ENCODE results near the gene RTN4RL1.

RTN4RL1 gene

DNA sequence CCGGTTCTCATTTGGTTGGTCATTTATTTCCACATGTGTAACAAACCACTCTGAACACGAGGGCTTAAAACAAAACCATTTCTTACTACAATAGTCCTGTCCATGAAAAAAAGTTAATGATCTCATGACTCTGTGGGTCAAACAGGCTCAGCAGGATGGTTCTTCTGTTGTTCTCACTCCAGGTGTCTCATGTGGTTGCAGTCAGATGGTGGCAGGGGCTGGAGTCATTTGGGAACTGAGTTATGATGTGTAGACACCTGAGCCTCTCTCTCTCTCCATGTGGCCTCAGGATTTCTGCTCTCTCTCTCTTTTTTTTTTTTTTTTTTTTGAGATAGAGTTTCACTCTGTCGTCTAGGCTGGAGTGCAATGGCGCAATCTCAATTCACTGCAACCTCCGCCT, 55.4 kb downstream of the RTN4RL1 start:
- in situ Hi-C loops (cut with MboI; ENCODE audit: low pct_unique_long_range_greater_than_20kb, low sequenced_read_pairs) = no loop called here
- no peak for DNase-seq

DNA sequence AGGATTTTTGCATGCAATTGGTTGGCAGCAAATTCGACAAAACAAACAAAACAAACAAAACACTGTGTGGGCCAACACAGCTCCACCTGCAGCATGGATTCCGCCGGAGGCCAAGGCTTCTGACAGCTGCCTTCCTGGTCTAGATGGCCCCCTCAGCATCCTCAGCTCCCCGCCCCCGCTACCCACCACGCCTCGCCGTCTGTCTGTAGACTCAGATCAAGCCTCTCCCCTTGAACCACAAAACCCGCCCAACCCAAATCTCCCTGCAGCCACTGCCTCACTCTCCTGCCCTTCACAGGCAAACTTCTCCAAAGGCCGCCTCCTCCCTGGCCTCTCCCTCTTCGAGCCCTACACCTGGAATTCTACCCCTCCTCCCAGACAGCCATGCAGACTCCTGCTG, 57.9 kb downstream of the RTN4RL1 start:
- DNase-seq = no peak

GRCh38 chr17:1966274-1967086, 58.7 kb downstream of the RTN4RL1 start:
- in situ Hi-C loops (cut with MboI; ENCODE audit: low pct_unique_long_range_greater_than_20kb, low sequenced_read_pairs) = no loop called here
- no peak for DNase-seq

More for the DNA sequence above, 57.9 kb downstream of the RTN4RL1 start:
- in situ Hi-C loops (cut with MboI; ENCODE audit: low pct_unique_long_range_greater_than_20kb, low sequenced_read_pairs) = no loop called here

GRCh38 chr17:1965556-1966273, 59.4 kb downstream of the RTN4RL1 start:
- no peak for DNase-seq
- in situ Hi-C loops (cut with MboI; ENCODE audit: low pct_unique_long_range_greater_than_20kb, low sequenced_read_pairs) = no loop called here

- DNase-seq = no peak
- in situ Hi-C loops (cut with MboI; ENCODE audit: low pct_unique_long_range_greater_than_20kb, low sequenced_read_pairs) = no loop called here
Observed at GRCh38 chr17:1963250-1963649, 61.9 kb downstream of the RTN4RL1 start.

DNA sequence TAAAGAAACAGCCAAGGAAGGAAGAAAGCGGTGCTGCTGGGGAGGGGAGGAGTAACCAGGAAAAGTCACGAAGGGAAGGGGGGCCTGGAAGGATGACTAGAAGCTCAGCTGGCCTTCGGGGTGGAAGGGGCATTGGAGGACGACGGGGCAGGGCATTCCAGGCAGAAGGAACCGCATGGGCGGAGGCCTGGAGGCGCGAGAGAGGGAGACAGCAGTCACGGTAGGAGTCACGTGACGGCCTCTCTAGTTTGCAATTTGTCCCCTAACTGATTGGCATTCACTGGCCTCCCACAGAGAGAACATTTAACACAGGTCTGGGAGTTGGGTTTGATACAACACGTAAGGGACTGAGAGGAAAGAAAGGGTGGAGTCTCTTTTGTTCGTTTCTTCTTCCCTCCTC, 63.9 kb downstream of the RTN4RL1 start:
- no peak for DNase-seq
- in situ Hi-C loops (cut with MboI; ENCODE audit: low pct_unique_long_range_greater_than_20kb, low sequenced_read_pairs) = no loop called here

- no peak for DNase-seq
- in situ Hi-C loops (cut with MboI; ENCODE audit: low pct_unique_long_range_greater_than_20kb, low sequenced_read_pairs) = no loop called here
Observed at GRCh38 chr17:1960545-1960912, 64.6 kb downstream of the RTN4RL1 start.

GRCh38 chr17:1959871-1960544, 65.1 kb downstream of the RTN4RL1 start:
- in situ Hi-C loops (cut with MboI; ENCODE audit: low pct_unique_long_range_greater_than_20kb, low sequenced_read_pairs) = no loop called here

DNA sequence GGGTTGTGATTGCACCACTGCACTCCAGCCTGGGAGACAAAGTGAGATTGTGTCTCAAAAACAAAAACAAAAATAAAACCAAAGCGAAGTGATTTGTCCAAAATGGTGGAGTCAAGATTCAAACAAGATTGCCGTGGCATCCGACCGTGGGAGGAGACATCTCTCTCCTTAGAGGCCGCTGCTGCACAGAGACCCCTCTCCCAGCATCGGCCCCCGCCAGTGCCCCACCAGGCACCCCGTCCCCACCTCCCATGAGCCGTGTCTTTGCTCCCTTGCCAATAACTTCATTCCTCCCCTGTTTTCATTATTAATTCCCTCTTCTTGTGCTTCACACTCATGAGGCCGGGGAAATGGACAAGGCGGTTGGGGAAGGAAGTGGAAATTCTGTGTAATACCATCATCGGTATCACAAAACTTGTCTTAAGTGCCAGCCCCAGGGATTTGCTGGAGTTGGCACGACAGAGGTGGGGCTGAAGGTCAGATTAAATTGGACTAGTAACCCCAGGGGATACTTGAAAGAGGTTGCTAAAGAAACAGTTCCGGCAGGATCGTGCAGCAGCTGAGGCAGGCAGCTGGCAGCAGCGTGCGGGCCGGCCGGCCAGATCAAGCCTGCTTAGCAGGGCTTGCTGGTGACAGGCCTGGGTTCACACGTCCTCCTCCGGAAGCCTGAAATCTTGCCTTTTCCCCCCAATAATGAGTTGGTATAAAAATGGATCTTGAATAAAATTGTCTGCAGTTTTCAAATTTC, 66.8 kb downstream of the RTN4RL1 start:
- in situ Hi-C loops (cut with MboI; ENCODE audit: low pct_unique_long_range_greater_than_20kb, low sequenced_read_pairs) = no loop called here
- DNase-seq = no peak

More at GRCh38 chr17:1959871-1960544, 65.1 kb downstream of the RTN4RL1 start:
- DNase-seq = no peak

GRCh38 chr17:1957037-1957436, 68.1 kb downstream of the RTN4RL1 start:
- no peak for DNase-seq
- in situ Hi-C loops (cut with MboI; ENCODE audit: low pct_unique_long_range_greater_than_20kb, low sequenced_read_pairs) = no loop called here

GRCh38 chr17:1956134-1956533, 69.0 kb downstream of the RTN4RL1 start:
- in situ Hi-C loops (cut with MboI; ENCODE audit: low pct_unique_long_range_greater_than_20kb, low sequenced_read_pairs) = no loop called here
- no peak for DNase-seq

- no peak for DNase-seq
Observed at GRCh38 chr17:1953831-1954230, 71.3 kb downstream of the RTN4RL1 start.

DNA sequence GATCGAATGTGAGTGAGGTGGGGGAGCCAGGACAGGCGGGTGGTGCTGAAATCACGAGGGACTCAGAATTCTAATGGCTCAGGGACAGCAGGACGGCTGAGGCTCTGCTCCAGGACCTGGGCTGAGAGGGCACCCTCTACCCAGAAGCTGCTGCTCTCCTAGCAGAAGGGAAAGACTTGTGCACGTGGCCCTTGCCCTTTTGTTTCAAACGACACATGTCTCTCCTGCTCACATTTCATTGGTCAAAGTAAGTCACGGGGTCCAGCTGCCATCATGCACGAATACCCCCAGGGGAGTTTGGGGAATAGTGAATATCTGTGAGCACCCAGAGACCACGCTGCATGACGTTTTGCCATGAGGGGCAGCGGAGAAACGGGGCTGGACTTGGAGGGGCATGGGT, 73.2 kb downstream of the RTN4RL1 start:
- in situ Hi-C loops (cut with MboI; ENCODE audit: low pct_unique_long_range_greater_than_20kb, low sequenced_read_pairs) = no loop called here
- DNase-seq = no peak

More at GRCh38 chr17:1953831-1954230, 71.3 kb downstream of the RTN4RL1 start:
- in situ Hi-C loops (cut with MboI; ENCODE audit: low pct_unique_long_range_greater_than_20kb, low sequenced_read_pairs) = no loop called here

GRCh38 chr17:1949754-1950153, 75.4 kb downstream of the RTN4RL1 start:
- no peak for DNase-seq
- in situ Hi-C loops (cut with MboI; ENCODE audit: low pct_unique_long_range_greater_than_20kb, low sequenced_read_pairs) = no loop called here

- in situ Hi-C loops (cut with MboI; ENCODE audit: low pct_unique_long_range_greater_than_20kb, low sequenced_read_pairs) = no loop called here
- no peak for DNase-seq
Observed at GRCh38 chr17:1948517-1948825, 76.7 kb downstream of the RTN4RL1 start.

DNA sequence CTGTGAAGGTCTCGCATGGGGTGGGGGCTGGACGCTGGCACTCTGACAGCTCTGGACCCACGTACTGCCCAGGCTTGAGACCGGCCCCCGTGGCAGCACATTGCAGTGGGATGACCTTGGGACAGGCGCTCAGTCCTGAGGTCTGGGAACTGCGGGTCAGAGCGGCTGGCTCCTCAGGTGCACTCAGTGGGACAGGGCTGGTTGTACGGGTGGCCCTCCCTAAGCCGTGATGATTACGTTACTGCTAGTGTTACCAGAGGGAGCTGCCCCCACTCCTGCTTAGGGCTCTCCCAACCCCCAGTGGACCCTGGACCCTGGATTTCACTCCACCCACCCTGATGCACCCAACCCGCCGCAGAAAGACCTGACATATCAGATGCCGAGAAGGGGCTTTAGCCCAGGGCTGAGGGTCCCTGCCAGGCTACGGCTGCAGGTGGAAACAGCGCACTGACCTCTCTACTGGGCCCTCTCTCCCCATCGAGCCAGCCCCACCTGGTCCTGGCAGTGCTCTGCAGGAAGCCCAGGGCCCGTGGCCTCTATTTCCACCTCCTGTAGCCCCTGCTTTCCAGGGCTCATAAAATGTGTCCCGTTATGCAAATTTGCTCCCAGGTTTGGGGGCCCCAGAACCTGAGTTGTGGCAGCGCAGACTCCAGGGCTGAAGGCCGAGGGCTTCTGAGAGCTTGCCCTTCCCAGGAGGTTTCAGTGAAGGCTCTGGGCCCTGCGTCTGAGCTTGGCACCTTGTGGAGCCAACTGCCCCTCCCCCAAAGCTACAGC, 77.2 kb downstream of the RTN4RL1 start:
- in situ Hi-C loops (cut with MboI; ENCODE audit: low pct_unique_long_range_greater_than_20kb, low sequenced_read_pairs) = no loop called here
- no peak for DNase-seq

GRCh38 chr17:1947229-1947742, 77.8 kb downstream of the RTN4RL1 start:
- in situ Hi-C loops (cut with MboI; ENCODE audit: low pct_unique_long_range_greater_than_20kb, low sequenced_read_pairs) = no loop called here

GRCh38 chr17:1946021-1946932, 78.9 kb downstream of the RTN4RL1 start:
- DNase-seq = no peak
- in situ Hi-C loops (cut with MboI; ENCODE audit: low pct_unique_long_range_greater_than_20kb, low sequenced_read_pairs) = no loop called here

More at GRCh38 chr17:1947229-1947742, 77.8 kb downstream of the RTN4RL1 start:
- DNase-seq = no peak
